Activated CD8-positive, alpha-beta memory T cell treated with anti-CD3 and anti-CD28 coated beads, Interleukin-2, amount 50 U/mL, for 24 hours (primary cell): Measurements from ENCODE around the gene BST1.

Experiments
- DNase-seq: peaks from one replicate; pipeline ENCODE4 v3.0.0-alpha.2; 2020; ENCODE audit errors: extremely low read depth

BST1 gene

DNA sequence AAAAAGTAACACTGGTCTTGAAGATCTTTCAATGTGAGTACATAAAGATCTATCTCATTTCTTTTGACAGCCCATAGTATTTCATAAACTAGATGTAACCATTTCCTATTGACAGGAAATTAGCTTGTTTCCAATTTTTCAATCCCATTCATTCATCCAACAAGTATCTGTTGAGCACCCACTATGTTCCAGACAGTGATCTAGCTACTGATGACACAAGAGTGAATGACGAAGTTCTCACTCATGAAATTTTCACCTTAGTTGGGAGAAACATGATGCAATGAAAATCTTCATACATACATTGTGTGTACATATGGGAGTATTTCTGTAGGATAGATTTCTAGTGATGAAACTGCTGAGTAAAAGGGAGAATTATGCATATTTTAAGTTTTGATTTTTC lies 76.9 kb downstream of the BST1 start:
- no peak for DNase-seq

GRCh38 chr4:15781427-15782095 lies 78.7 kb downstream of the BST1 start:
- DNase-seq = no peak
